HG03196 (cell line): Measurements from ENCODE around the gene GEMIN8.

Source experiments
- ATAC-seq: cut with Tn5 transposase; IDR thresholded peaks from one replicate; pipeline ENCODE4 v1.9.1; 2021; ENCODE audit not compliant: unreplicated experiment

GEMIN8 gene

GRCh38 chrX:14015941-14016340 is 13.8 kb downstream of the GEMIN8 start:
- no peak for ATAC-seq

GRCh38 chrX:14015294-14015693 is 14.4 kb downstream of the GEMIN8 start:
- no peak for ATAC-seq

GRCh38 chrX:14014526-14014925 is 15.2 kb downstream of the GEMIN8 start:
- ATAC-seq, result no peak

- no peak for ATAC-seq
These were observed 16.6 kb downstream of the GEMIN8 start for GRCh38 chrX:14013054-14013453.

- no peak for ATAC-seq
These were observed 19.1 kb downstream of the GEMIN8 start for GRCh38 chrX:14010566-14010965.

GRCh38 chrX:14006540-14006939 is 23.2 kb downstream of the GEMIN8 start:
- no peak for ATAC-seq

GRCh38 chrX:14003876-14004425 is 25.7 kb downstream of the GEMIN8 start:
- no peak for ATAC-seq

- no peak for ATAC-seq
These were observed 26.7 kb downstream of the GEMIN8 start for GRCh38 chrX:14003028-14003427.

GRCh38 chrX:13996650-13997049 is 33.0 kb downstream of the GEMIN8 start:
- ATAC-seq, result no peak

GRCh38 chrX:13994536-13995080 is 35.1 kb downstream of the GEMIN8 start:
- no peak for ATAC-seq

- ATAC-seq, result no peak
These were observed 35.6 kb downstream of the GEMIN8 start for GRCh38 chrX:13994104-13994503.

GRCh38 chrX:13990126-13990800 is 39.4 kb downstream of the GEMIN8 start:
- ATAC-seq, result no peak

GRCh38 chrX:13985697-13986435 is 43.8 kb downstream of the GEMIN8 start:
- ATAC-seq, result no peak

GRCh38 chrX:13983734-13984133 is 46.0 kb downstream of the GEMIN8 start:
- ATAC-seq, result no peak

- no peak for ATAC-seq
These were observed 61.5 kb downstream of the GEMIN8 start for GRCh38 chrX:13968198-13968597.

- ATAC-seq, result no peak
These were observed 62.1 kb downstream of the GEMIN8 start for GRCh38 chrX:13967636-13968035.

- ATAC-seq, result no peak
These were observed 62.9 kb downstream of the GEMIN8 start for GRCh38 chrX:13966793-13967125.

- no peak for ATAC-seq
These were observed 63.5 kb downstream of the GEMIN8 start for GRCh38 chrX:13966071-13966792.

GRCh38 chrX:13965531-13965930 is 64.2 kb downstream of the GEMIN8 start:
- no peak for ATAC-seq

GRCh38 chrX:13956998-13957397 is 72.7 kb downstream of the GEMIN8 start:
- no peak for ATAC-seq
